ENCODE measurements around the gene S100A10.

S100A10 gene

GRCh38 chr1:151970626-151971025, 23.0 kb downstream of the S100A10 start:
- H3K4me3 Mint-ChIP-seq, result no peak overlapping the region
- no peak for TF ChIP-seq CTCF (IDR thresholded peaks at IDR 0.05; ENCODE audit: unreplicated experiment in 3 of 3)
- H3K4me1 Mint-ChIP-seq, result peaks cover 42% of the 10 kb centered on the region
- peaks cover 43% of the 10 kb centered on the region for H3K27me3 Mint-ChIP-seq (ENCODE audit: low read depth)
- H3K27ac Mint-ChIP-seq, result peak overlapping the region; percentile 36 to 66 (median 45)
- no peaks in the 10 kb centered on the region for H3K9me3 Mint-ChIP-seq
- H3K36me3 Mint-ChIP-seq (ENCODE audit: low read depth), result no peaks in the 10 kb centered on the region

- TF ChIP-seq CTCF (IDR thresholded peaks at IDR 0.05; ENCODE audit: unreplicated experiment in 3 of 3), result no peak
- no peaks in the 10 kb centered on the region for H3K36me3 Mint-ChIP-seq (ENCODE audit: low read depth)
- no peaks in the 10 kb centered on the region for H3K9me3 Mint-ChIP-seq
- no peak overlapping the region for H3K4me3 Mint-ChIP-seq
- peaks cover 41% of the 10 kb centered on the region for H3K27me3 Mint-ChIP-seq (ENCODE audit: low read depth)
- peak overlapping the region; percentile 36 to 66 (median 45) for H3K27ac Mint-ChIP-seq
- H3K4me1 Mint-ChIP-seq, result peaks cover 42% of the 10 kb centered on the region
These were observed 23.5 kb downstream of the S100A10 start for GRCh38 chr1:151970128-151970527.

- no peaks in the 10 kb centered on the region for H3K36me3 Mint-ChIP-seq (ENCODE audit: low read depth)
- H3K27me3 Mint-ChIP-seq (ENCODE audit: low read depth), result peaks cover 29% of the 10 kb centered on the region
- H3K9me3 Mint-ChIP-seq, result no peaks in the 10 kb centered on the region
- H3K4me3 Mint-ChIP-seq, result no peak overlapping the region
- peaks cover 33% of the 10 kb centered on the region for H3K4me1 Mint-ChIP-seq
- peak overlapping the region; percentile 5 to 73 (median 23) for H3K27ac Mint-ChIP-seq
- no peak for TF ChIP-seq CTCF (IDR thresholded peaks at IDR 0.05; ENCODE audit: unreplicated experiment in 3 of 3)
These were observed 24.8 kb downstream of the S100A10 start for GRCh38 chr1:151968791-151969399.

- Mint-ChIP-seq H3K27ac (no peak overlapping the region), H3K4me1 (peaks cover 37% of the 10 kb centered on the region), H3K27me3 (ENCODE audit: low read depth) (peaks cover 27% of the 10 kb centered on the region), H3K36me3 (ENCODE audit: low read depth) (no peaks in the 10 kb centered on the region), H3K4me3 (no peak overlapping the region), H3K9me3 (no peaks in the 10 kb centered on the region)
- peak; percentile 30 to 48 (median 35) for TF ChIP-seq CTCF (IDR thresholded peaks at IDR 0.05; ENCODE audit: unreplicated experiment in 3 of 3)
These were observed 25.6 kb downstream of the S100A10 start for GRCh38 chr1:151968058-151968457.

- TF ChIP-seq CTCF (IDR thresholded peaks at IDR 0.05; ENCODE audit: unreplicated experiment in 3 of 3), result no peak
- Mint-ChIP-seq H3K9me3 (no peaks in the 10 kb centered on the region), H3K4me1 (peaks cover 31% of the 10 kb centered on the region), H3K36me3 (ENCODE audit: low read depth) (no peaks in the 10 kb centered on the region), H3K27me3 (ENCODE audit: low read depth) (peaks cover 27% of the 10 kb centered on the region), H3K4me3 (no peak overlapping the region), H3K27ac (no peak overlapping the region)
These were observed 26.6 kb downstream of the S100A10 start for GRCh38 chr1:151967091-151967490.

GRCh38 chr1:151966061-151966460, 27.6 kb downstream of the S100A10 start:
- H3K4me1 Mint-ChIP-seq, result peaks cover 41% of the 10 kb centered on the region
- no peak for TF ChIP-seq CTCF (IDR thresholded peaks at IDR 0.05; ENCODE audit: unreplicated experiment in 3 of 3)
- no peaks in the 10 kb centered on the region for H3K36me3 Mint-ChIP-seq (ENCODE audit: low read depth)
- H3K27ac Mint-ChIP-seq, result no peak overlapping the region
- peaks cover 20% of the 10 kb centered on the region for H3K27me3 Mint-ChIP-seq (ENCODE audit: low read depth)
- H3K4me3 Mint-ChIP-seq, result no peak overlapping the region
- no peaks in the 10 kb centered on the region for H3K9me3 Mint-ChIP-seq
